DOHH2 (cell line): ENCODE results near the gene INPP4A.

Source experiments
- H3F3A ChIP-seq: fragments of 200-600 bp; sonication (generic), shearing (Covaris generic); 2 replicates; pipeline ENCODE4 v1.6.0; 2016; ENCODE audit warnings: antibody characterized with exemption, mild to moderate bottlenecking; ENCODE audit not compliant: control insufficient read depth, insufficient read depth
- H3K27ac ChIP-seq: fragments of 200-600 bp; sonication (generic); 2 replicates; pipeline ENCODE4 v1.5.1; 2014; ENCODE audit warnings: low read depth, mild to moderate bottlenecking, low read length, moderate library complexity
- H3K27me3 ChIP-seq: fragments of 200-600 bp; sonication (generic); 2 replicates; pipeline ENCODE4 v1.6.1; 2014; ENCODE audit warnings: mild to moderate bottlenecking, low read length, mixed read lengths; ENCODE audit not compliant: control insufficient read depth
- H3K36me3 ChIP-seq: fragments of 200-600 bp; sonication (generic); 2 replicates; pipeline ENCODE4 v1.6.1; 2014; ENCODE audit warnings: mild to moderate bottlenecking, low read length, moderate library complexity, mixed read lengths; ENCODE audit not compliant: control insufficient read depth
- H3K4me1 ChIP-seq: fragments of 200-600 bp; sonication (generic); 2 replicates; pipeline ENCODE4 v1.6.1; 2014; ENCODE audit warnings: mild to moderate bottlenecking, low read length, mixed read lengths; ENCODE audit not compliant: control insufficient read depth
- H3K4me2 ChIP-seq: fragments of 200-600 bp; sonication (generic); 2 replicates; pipeline ENCODE4 v1.6.0; 2014; ENCODE audit warnings: mild to moderate bottlenecking, low read length, moderate library complexity
- H3K4me3 ChIP-seq: fragments of 200-600 bp; sonication (generic); 2 replicates; pipeline ENCODE4 v1.5.1; 2014; ENCODE audit warnings: mild to moderate bottlenecking, low read length, mixed read lengths
- H3K79me2 ChIP-seq: fragments of 200-600 bp; sonication (generic); 2 replicates; pipeline ENCODE4 v1.6.1; 2014; ENCODE audit warnings: mild to moderate bottlenecking, low read length, mixed read lengths; ENCODE audit not compliant: control insufficient read depth
- H3K9me2 ChIP-seq: fragments of 200-600 bp; sonication (generic); replicated peaks from 2 replicates; pipeline ENCODE4 v1.6.1; 2014; ENCODE audit warnings: mild to moderate bottlenecking, low read length, mixed read lengths; ENCODE audit not compliant: control insufficient read depth
- H3K9me3 ChIP-seq: fragments of 200-600 bp; sonication (generic); 2 replicates; pipeline ENCODE4 v1.6.1; 2014; ENCODE audit warnings: antibody characterized with exemption, low read length, mixed read lengths; ENCODE audit not compliant: control insufficient read depth, insufficient read depth
- H4K20me1 ChIP-seq: fragments of 200-600 bp; sonication (generic); 2 replicates; pipeline ENCODE4 v1.6.0; 2014; ENCODE audit warnings: low read depth, mild to moderate bottlenecking, antibody characterized with exemption, low read length, moderate library complexity; ENCODE audit not compliant: control insufficient read depth, insufficient read depth
- EZH2phosphoT487 ChIP-seq: fragments of 200-600 bp; sonication (generic); IDR thresholded peaks from 2 replicates; pipeline ENCODE4 v1.6.1; 2017; ENCODE audit warnings: borderline replicate concordance, mild to moderate bottlenecking, antibody characterized with exemption, low read length, moderate library complexity, mixed read lengths
- TF ChIP-seq, protein P1 (sequence below): fragments of 200-600 bp; sonication (generic); IDR thresholded peaks from one replicate; pipeline ENCODE4 v1.5.1; 2014; ENCODE audit warnings: antibody characterized with exemption, mild to moderate bottlenecking, low read depth, low read length; ENCODE audit not compliant: poor library complexity, severe bottlenecking

Gene INPP4A

GRCh38 chr2:98571796-98572195, 127.1 kb downstream of the INPP4A start:
- no peak overlapping the region for H3K27ac ChIP-seq
- no peaks in the 10 kb centered on the region for H3K4me1 ChIP-seq
- TF ChIP-seq, protein P1, sequence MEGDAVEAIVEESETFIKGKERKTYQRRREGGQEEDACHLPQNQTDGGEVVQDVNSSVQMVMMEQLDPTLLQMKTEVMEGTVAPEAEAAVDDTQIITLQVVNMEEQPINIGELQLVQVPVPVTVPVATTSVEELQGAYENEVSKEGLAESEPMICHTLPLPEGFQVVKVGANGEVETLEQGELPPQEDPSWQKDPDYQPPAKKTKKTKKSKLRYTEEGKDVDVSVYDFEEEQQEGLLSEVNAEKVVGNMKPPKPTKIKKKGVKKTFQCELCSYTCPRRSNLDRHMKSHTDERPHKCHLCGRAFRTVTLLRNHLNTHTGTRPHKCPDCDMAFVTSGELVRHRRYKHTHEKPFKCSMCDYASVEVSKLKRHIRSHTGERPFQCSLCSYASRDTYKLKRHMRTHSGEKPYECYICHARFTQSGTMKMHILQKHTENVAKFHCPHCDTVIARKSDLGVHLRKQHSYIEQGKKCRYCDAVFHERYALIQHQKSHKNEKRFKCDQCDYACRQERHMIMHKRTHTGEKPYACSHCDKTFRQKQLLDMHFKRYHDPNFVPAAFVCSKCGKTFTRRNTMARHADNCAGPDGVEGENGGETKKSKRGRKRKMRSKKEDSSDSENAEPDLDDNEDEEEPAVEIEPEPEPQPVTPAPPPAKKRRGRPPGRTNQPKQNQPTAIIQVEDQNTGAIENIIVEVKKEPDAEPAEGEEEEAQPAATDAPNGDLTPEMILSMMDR, result no peak
- no peak for TF ChIP-seq EZH2phosphoT487
- H3K9me3 ChIP-seq, result no peaks in the 10 kb centered on the region
- no peaks in the 10 kb centered on the region for H4K20me1 ChIP-seq
- H3K27me3 ChIP-seq, result no peaks in the 10 kb centered on the region
- H3K4me3 ChIP-seq, result no peak overlapping the region
- no peaks in the 10 kb centered on the region for H3K79me2 ChIP-seq
- no peak overlapping the region for H3K4me2 ChIP-seq
- no peaks in the 10 kb centered on the region for H3K9me2 ChIP-seq
- H3K36me3 ChIP-seq, result peaks cover 3% of the 10 kb centered on the region; the same call in 1 of the 2 replicates
- no peaks in the 10 kb centered on the region for H3F3A ChIP-seq

- peaks cover 3% of the 10 kb centered on the region; the same call in 1 of the 2 replicates for H3K36me3 ChIP-seq
- H3K4me3 ChIP-seq, result no peak overlapping the region
- no peaks in the 10 kb centered on the region for H3K79me2 ChIP-seq
- no peak overlapping the region for H3K4me2 ChIP-seq
- H3K27me3 ChIP-seq, result no peaks in the 10 kb centered on the region
- H3F3A ChIP-seq, result no peaks in the 10 kb centered on the region
- H3K9me2 ChIP-seq, result no peaks in the 10 kb centered on the region
- H3K27ac ChIP-seq, result no peak overlapping the region
- TF ChIP-seq, protein P1, result no peak
- no peak for TF ChIP-seq EZH2phosphoT487
- H4K20me1 ChIP-seq, result no peaks in the 10 kb centered on the region
- H3K9me3 ChIP-seq, result no peaks in the 10 kb centered on the region
- no peaks in the 10 kb centered on the region for H3K4me1 ChIP-seq
Measured at GRCh38 chr2:98572211-98572610, 127.6 kb downstream of the INPP4A start.

DNA sequence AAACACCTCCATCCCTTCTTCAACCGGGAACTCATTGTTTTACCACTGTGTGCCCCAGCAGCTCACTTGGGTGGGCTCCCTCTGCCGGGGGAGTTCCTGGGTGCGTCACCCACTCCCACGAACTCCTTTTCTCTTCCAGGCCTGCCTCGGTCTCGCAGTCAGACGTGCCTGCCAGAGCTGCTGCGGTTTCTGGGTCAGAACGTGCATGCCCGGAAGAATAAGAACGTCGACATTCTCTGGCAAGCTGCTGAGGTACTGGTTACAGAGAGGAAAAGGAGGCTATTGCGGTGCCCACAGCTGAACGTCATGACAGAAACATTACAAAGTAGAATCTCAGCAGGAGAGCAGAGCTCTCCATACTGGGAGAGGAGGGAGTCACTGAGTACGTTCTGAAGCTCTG, 128.0 kb downstream of the INPP4A start:
- Histone ChIP-seq H4K20me1 (no peaks in the 10 kb centered on the region), H3K4me3 (no peak overlapping the region), H3K4me2 (no peak overlapping the region), H3F3A (no peaks in the 10 kb centered on the region), H3K27ac (no peak overlapping the region), H3K36me3 (peaks cover 3% of the 10 kb centered on the region; the same call in 1 of the 2 replicates), H3K79me2 (no peaks in the 10 kb centered on the region), H3K27me3 (no peaks in the 10 kb centered on the region), H3K4me1 (no peaks in the 10 kb centered on the region), H3K9me2 (no peaks in the 10 kb centered on the region), H3K9me3 (no peaks in the 10 kb centered on the region)
- no peak for TF ChIP-seq EZH2phosphoT487
- TF ChIP-seq, protein P1, result no peak

DNA sequence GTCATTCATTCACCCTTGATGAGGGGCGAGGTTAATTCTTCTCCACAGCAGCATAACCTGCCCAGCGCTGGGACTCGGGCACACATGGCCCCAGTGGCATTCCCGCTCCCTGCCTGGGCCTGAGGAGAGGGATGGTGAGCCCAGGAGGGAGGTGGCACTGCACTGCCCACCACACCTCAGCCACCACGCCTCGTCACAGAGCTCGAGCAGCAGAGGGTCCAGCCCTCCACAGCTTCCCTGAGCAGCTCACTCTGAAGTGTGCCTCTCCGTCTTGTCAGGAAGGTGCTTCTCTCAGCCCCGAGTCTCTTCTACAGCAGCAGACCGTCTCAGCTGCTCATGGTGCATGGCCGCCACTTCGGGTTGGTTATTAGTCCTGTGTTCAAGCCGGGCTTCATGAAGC, 128.8 kb downstream of the INPP4A start:
- no peaks in the 10 kb centered on the region for H3K27me3 ChIP-seq
- no peaks in the 10 kb centered on the region for H3K4me1 ChIP-seq
- H3K4me2 ChIP-seq, result no peak overlapping the region
- no peaks in the 10 kb centered on the region for H3F3A ChIP-seq
- H3K4me3 ChIP-seq, result no peak overlapping the region
- H3K9me2 ChIP-seq, result no peaks in the 10 kb centered on the region
- peaks cover 3% of the 10 kb centered on the region; the same call in 1 of the 2 replicates for H3K36me3 ChIP-seq
- H4K20me1 ChIP-seq, result no peaks in the 10 kb centered on the region
- TF ChIP-seq EZH2phosphoT487, result no peak
- no peak overlapping the region for H3K27ac ChIP-seq
- no peaks in the 10 kb centered on the region for H3K9me3 ChIP-seq
- H3K79me2 ChIP-seq, result no peaks in the 10 kb centered on the region
